Right renal pelvis (tissue), 4 donors: ENCODE measurements around the gene OR6V1. TPM values are rescaled to one million over a fixed set of nuclear protein-coding genes. Genes with fewer than 3 reads are reported as not detected.
"Not testable (repeated sequence)": the region's sequence is repeated elsewhere in the genome, so short reads cannot be mapped to it uniquely, and the experiment has no call there.

ENCODE experiments used
- DNase-seq, 4 donors: peaks; one replicate each; pipeline ENCODE4 v3.0.0-alpha.2; 2013; ENCODE audit warnings: low read depth in 4 of 4, low spot score in 3 of 4, missing footprints in 1 of 4
- polyA plus RNA-seq, 4 donors: library from polyadenylated mRNA; unstranded; fragments of 120-200 nt; gene quantifications; one replicate each; pipeline ENCODE4 v1.2.1, GENCODE V29; 2013; ENCODE audit not compliant: insufficient read length in 4 of 4

The OR6V1 gene
- polyA plus RNA-seq, 4 donors = not detected

- no peak for DNase-seq
Observed at GRCh38 chr7:143042159-143042789, 9.9 kb upstream of the OR6V1 start.

DNA sequence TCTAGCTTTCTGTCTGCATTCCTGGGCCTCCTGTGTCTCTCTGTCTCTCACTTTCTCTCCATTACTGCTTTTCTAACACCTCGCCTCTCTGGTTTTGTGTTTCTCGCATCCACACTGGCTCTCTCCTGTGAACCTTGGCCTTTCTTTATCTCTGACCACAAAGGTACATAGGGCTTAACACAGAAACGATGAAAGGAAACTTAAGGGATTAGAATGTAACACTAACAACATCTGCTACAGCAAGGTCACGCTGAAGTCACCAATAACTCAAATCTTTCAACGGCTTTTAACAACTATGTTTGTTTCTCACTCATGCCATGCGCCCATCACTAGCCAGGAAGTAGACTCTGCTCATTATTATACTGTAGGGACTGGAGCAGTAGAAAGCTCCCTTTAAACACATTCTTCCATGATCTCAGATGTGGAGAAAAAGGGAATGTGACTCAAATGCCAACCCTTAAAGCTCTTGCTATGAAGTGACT, 9.3 kb upstream of the OR6V1 start:
- no peak for DNase-seq

GRCh38 chr7:143043391-143043790, 8.8 kb upstream of the OR6V1 start:
- no peak for DNase-seq

DNA sequence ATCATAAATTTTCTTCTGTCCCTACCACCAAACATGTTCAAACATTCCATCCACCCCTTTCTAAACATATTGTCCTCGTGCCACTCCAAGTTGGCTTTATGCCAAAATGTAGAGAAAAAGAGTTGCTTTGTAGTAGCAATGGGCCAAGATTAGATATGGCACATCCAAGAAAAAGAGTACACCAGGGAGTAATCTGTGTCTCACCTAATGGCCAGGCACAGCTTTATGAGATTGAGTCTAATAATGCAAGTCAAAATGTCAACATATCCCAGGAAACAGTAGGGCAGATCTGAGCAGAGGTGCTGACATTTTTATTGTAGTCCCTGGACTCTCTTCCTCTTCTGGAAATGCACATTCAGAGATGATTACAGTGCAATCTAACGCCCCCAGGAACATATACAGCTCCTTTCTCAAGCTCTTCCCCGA, 5.7 kb upstream of the OR6V1 start:
- DNase-seq = no peak

DNA sequence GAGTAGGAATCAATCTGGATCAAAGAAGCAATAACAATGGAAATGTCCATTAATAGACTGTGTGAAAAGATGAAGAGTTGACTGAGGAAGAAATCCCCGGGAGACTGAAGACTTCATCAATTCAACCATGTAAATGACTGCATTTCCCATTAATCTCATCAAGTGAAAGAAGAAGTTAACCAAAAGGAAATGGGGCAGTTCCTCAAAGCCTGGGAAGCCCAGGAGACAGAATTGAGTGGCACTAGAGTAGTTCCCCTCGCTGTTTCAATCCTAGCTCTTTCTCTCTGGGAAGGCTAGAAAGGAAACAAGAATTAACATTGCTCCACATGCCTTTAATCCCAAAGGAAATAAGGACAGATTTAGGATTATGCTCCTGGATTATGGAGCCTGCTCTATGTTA, 4.8 kb upstream of the OR6V1 start:
- DNase-seq = no peak

GRCh38 chr7:143048827-143049226, 3.3 kb upstream of the OR6V1 start:
- DNase-seq = no peak

- no peak for DNase-seq
Observed at GRCh38 chr7:143049362-143049761, 2.8 kb upstream of the OR6V1 start.

- no peak for DNase-seq
Observed at GRCh38 chr7:143050931-143051330, 1.2 kb upstream of the OR6V1 start.

DNA sequence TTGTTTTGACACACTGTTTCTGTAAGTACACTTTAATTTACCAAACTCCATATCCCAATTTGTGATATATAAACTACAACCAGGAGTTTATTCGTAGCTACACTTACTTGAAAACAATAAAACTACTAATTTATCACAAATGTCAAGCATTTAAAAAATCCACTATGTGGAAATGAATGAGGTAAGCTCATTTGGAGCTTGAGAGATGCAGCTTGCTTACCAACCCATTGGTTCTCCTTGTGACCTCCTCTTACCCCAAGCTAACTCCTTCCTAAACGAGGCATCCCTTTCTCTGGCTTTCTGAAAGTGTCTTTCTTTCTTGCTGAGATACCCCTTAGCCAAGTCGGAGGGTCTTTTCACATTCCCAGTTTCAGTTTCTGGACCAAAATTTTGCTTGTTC, 2.5 kb downstream of the OR6V1 start:
- no peak for DNase-seq

DNA sequence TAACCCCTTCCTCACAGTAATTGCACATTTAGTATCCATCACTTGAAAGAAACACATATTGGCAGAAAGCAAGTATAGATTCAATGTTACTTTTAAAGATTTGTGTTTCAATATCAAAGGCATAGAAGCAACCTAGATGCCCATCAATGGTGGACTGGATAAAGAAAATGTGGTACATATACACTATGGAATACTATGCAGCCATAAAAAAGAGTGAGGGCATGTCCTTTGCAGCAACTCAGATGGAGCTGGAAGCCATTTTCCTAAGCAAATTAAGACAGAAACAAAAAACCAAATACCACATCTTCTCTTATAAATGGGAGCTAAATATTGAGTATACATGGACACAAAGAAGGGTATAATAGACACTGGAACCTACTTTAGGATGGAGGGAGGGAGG, 3.6 kb downstream of the OR6V1 start:
- DNase-seq = no peak

DNA sequence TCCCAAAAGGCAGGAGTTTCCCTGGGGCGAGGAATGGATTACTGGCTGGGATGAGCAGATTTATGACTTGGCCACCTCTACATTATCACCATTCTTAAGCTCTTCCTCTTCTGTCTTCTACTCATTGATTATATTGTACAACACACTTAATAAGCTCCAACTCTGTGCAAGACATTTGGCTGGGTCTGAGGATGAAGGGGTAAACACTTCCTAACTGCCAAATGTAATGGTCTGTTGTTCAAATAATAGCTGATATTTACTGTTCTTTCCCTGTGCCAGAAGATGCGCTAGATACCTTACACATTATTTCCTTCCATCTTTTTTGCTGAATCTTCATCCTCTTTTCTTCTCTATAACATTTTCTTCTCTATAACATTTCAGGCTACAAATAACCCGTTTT, 11.6 kb downstream of the OR6V1 start:
- no peak for DNase-seq

- no peak for DNase-seq
Observed at GRCh38 chr7:143068446-143068845, 16.3 kb downstream of the OR6V1 start.

DNA sequence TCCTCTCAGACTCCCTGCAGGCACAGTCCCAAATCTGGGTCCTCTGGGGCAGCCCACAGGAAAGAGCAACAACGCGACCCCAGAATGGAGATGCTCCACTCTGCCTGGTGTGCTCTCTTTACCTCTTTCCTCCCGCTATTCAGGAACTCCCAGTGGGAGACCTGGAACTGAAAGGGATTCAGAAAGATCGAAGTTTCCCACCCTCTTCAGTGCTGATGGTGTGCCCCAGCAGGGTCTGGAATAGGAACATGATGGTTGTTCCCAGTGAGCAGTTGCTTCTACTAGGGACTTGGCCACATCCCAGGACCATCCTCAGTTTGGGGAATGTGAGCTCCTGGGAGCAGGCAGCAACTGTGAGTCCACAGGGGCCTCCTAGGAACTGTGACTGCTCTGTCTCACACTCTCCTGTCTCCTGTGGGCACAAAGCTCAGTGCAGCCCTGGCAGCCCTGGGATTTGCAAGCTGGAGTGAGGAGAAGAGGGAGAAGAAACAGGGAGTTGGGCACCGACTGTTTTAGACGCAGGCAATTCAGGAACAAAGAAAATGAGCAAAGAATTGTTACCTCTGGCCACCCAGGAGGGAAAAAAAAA, 17.9 kb downstream of the OR6V1 start:
- DNase-seq = no peak

DNA sequence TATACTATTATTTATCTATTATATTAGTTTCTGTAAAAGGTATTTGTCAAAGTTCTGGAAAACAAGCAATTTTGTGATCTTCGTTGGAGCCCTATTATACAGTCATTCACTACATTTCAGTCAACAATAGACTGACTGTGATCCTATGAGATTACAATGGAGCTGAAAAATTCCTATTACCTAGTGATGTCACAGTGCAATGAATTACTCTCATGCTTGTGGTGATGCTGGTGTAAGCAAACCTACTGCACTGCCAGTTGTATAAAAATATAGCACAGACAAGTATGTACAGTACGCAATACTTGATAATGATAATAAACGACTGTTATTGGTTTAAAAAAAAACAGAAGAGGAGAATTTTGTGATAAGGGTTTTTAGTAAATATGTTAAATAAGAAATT, 21.4 kb downstream of the OR6V1 start:
- DNase-seq = no peak

- no peak for DNase-seq
Observed at GRCh38 chr7:143074141-143074540, 22.0 kb downstream of the OR6V1 start.

DNA sequence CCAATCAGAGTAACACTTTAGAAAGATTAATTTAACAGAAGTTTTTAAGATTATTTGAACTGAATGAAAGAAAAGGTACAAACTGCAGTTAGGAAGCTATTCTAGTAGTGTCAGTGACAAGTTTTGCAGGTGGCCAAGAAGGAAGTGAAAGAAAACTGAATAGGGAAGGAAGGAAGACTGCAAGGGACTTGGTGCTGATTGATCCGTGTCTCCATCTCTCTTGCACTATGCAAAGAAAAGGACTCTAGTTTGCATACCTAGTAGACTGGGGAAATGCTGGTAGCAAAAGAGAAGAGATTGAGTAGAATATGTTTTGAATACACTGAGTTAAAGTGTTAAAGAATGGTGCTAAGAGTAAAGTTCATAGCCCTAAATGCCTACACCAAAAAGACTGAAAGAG, 33.0 kb downstream of the OR6V1 start:
- no peak for DNase-seq

GRCh38 chr7:143085610-143086009, 33.5 kb downstream of the OR6V1 start:
- DNase-seq = not testable (repeated sequence)

GRCh38 chr7:143088549-143089231, 36.5 kb downstream of the OR6V1 start:
- not testable (repeated sequence) for DNase-seq

GRCh38 chr7:143096146-143096545, 44.0 kb downstream of the OR6V1 start:
- DNase-seq = no peak

DNA sequence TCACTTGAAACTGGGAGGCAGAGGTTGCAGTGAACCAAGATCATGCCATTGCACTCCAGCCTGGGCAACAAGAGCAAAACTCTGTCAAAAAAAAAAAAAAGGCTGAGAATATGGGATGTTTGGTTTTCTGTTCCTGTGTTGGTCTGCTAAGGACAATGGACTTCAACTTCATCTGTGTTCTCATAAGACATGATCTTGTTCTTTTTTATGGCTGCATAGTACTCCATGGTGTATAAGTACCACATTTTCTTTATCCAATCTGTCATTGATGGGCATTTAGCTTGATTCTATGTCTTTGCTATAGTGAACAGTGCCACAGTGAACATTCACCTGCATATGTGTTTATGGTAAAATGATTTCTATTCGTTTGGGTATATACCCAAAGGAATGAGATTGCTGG, 47.4 kb downstream of the OR6V1 start:
- DNase-seq = not testable (repeated sequence)
